Skeletal muscle tissue (tissue), 4 donors: ENCODE measurements around the gene AFF1. TPM values are rescaled to one million over a fixed set of nuclear protein-coding genes. Genes with fewer than 3 reads are reported as not detected.
"Not testable (repeated sequence)": the region's sequence is repeated elsewhere in the genome, so short reads cannot be mapped to it uniquely, and the experiment has no call there.

Source experiments
- H3K27ac ChIP-seq: one replicate; pipeline ENCODE4 v1.7.0; 2013; ENCODE audit warnings: mild to moderate bottlenecking, low read depth, low read length, inconsistent platforms
- H3K27me3 ChIP-seq, 3 donors: one replicate each; pipeline ENCODE4 v1.7.0; 2013; ENCODE audit warnings: low read length in 3 of 3; ENCODE audit not compliant: control insufficient read depth in 3 of 3, insufficient read depth in 3 of 3
- H3K36me3 ChIP-seq, 3 donors: one replicate each; pipeline ENCODE4 v1.7.0; 2013; ENCODE audit warnings: low read length in 3 of 3; ENCODE audit not compliant: control insufficient read depth in 3 of 3, insufficient read depth in 3 of 3
- H3K4me1 ChIP-seq, 3 donors: one replicate each; pipeline ENCODE4 v1.7.0; 2013; ENCODE audit warnings: low read length in 3 of 3, mild to moderate bottlenecking in 3 of 3; ENCODE audit not compliant: control insufficient read depth in 3 of 3, insufficient read depth in 3 of 3
- H3K4me3 ChIP-seq, 3 donors: one replicate each; pipeline ENCODE4 v1.7.0; 2013; ENCODE audit warnings: low read length in 3 of 3
- H3K9ac ChIP-seq, 3 donors: one replicate each; pipeline ENCODE4 v1.7.0; 2013; ENCODE audit warnings: low read length in 3 of 3, mild to moderate bottlenecking in 3 of 3, moderate library complexity in 2 of 3, low read depth in 1 of 3
- H3K9me3 ChIP-seq, 3 donors: one replicate each; pipeline ENCODE4 v1.7.0; 2013; ENCODE audit warnings: low read length in 3 of 3; ENCODE audit not compliant: control insufficient read depth in 3 of 3
- total RNA-seq: library from RNA; depleted of rRNA; stranded (reverse); fragments of >200 nt; gene quantifications from one replicate; pipeline ENCODE4 v1.2.3, GENCODE V29; 2014
- donor health status: Osteomylitis.

Gene AFF1
- total RNA-seq, 1 donor from 2014 or later, result 21.9 TPM

DNA sequence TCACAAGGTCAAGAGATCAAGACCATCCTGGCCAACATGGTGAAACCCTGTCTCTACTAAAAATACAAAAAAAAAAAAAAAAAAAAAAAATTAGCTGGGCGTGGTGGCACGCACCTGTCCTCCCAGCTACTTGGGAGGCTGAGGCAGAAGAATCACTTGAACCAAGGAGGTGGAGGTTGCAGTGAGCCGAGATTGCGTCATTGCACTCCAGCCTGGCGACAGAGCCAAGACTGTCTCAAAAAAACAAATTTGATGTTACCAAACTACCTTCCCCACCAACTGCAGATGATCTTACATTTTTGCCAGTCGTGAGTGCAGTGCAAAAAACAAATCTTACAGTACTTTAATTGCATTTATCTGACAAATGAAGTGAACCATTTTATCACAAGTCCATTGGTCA is 211.1 kb downstream of the AFF1 start:
- H3K27me3 ChIP-seq, H3K4me3 ChIP-seq, H3K4me1 ChIP-seq, H3K9ac ChIP-seq, H3K9me3 ChIP-seq, H3K27ac ChIP-seq: not testable (repeated sequence)
- H3K36me3 ChIP-seq, result peaks cover 0 to 12% (median 11%) of the 10 kb centered on the region in 3 donors

DNA sequence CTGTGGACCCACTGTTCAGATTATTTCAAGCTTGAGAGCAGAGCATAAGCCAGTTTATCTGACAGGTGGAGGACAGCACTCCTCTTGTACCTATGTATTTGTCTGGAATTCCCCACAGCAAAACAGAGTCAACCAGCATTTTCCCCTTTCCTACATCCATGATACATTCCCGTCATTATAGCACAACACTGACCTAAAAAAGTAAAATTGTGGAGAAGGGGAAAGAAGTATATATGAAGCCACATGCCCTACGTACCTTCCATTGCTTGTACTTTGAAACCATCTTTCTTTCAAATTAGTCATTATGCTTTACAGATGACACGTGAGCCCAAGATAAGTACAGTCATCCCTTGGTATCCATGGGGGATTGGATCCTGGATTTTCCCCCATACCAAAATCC is 212.3 kb downstream of the AFF1 start:
- Histone ChIP-seq H3K9me3 (no peaks in the 10 kb centered on the region), H3K9ac (no peak overlapping the region), H3K27ac (no peak overlapping the region), H3K4me3 (no peak overlapping the region), H3K36me3 (peaks cover 0 to 7% (median 6%) of the 10 kb centered on the region in 3 donors), H3K4me1 (no peaks in the 10 kb centered on the region), H3K27me3 (no peaks in the 10 kb centered on the region)

DNA sequence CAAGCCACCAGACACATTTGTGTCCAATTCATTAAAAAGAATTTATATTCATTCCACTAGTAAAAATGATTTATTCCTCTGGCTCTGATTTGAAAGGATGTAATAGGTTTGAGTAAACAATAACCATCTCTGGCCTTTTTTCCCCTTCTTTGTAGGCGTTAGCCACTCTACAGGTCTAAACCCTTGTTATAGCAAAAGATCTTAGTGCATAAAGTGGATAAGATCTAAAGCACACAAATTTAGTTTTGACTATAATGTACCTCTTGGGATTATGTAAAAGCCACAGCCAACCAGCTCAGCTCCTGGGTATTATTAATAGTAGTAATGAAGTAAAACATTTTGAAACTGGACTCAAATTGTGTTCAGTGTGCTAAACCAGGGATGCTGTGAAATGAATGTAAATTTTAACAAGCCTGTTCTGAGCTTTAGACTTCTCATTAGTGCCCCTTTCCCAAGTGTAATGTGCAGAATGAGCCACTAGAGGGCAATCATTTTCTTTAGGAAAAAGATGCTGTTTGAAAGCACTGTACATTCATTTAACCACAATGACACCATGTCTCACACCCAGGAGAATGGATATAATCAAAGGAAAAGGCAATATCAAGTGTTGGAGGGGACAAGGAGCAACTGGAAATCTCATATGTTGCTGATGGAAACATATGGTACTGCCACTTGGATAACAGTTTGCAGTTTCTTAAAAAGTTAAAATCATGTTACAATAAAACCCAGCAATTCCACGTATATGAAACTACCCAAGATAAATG is 215.9 kb downstream of the AFF1 start:
- Histone ChIP-seq H3K27me3 (no peaks in the 10 kb centered on the region), H3K36me3 (no peaks in the 10 kb centered on the region), H3K27ac (no peak overlapping the region), H3K4me1 (no peaks in the 10 kb centered on the region), H3K9ac (no peak overlapping the region), H3K9me3 (no peaks in the 10 kb centered on the region), H3K4me3 (no peak overlapping the region)

- no peaks in the 10 kb centered on the region for H3K9me3 ChIP-seq
- H3K4me3 ChIP-seq, result no peak overlapping the region
- no peaks in the 10 kb centered on the region for H3K36me3 ChIP-seq
- no peaks in the 10 kb centered on the region for H3K27me3 ChIP-seq
- no peaks in the 10 kb centered on the region for H3K4me1 ChIP-seq
- no peak overlapping the region for H3K9ac ChIP-seq
- no peak overlapping the region for H3K27ac ChIP-seq
Observed at GRCh38 chr4:87151730-87152129, 216.9 kb downstream of the AFF1 start.

DNA sequence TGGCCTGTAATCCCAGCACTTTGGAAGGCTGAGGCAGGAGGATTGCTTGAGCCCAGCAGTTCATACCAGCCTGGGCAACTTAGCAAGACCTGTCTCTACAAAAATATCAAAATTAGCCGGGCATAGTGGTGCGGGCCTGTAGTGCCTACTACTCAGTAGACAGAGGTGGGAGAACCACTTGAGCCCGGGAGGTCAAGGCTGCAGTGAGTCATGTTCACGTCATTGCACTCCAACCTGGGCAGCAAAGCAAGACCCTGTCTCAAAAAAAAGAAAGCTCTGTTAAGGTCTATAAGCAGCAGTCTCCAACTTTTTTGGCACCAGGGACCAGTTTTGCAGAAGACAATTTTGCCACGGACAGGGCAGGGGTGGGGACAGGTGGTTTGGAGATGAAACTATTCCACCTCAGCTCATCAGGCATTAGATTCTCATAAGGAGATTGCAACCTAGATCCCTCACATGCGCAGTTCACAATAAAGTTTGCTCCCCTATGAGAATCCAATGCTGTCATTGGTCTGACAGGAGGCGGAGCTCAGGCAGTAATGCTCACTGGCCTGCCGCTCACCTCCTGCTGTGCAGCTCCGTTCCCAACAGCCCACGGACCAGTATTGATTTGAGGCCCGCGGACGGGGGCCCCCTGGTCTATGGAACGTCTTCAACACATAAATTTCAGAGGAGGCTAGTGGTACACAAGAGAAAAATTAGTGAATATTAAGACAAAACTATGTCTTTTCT is 217.7 kb downstream of the AFF1 start:
- H3K9ac ChIP-seq, result no peak overlapping the region
- H3K4me1 ChIP-seq, result no peaks in the 10 kb centered on the region
- no peak overlapping the region for H3K4me3 ChIP-seq
- H3K27ac ChIP-seq, result no peak overlapping the region
- H3K9me3 ChIP-seq, result no peaks in the 10 kb centered on the region
- no peaks in the 10 kb centered on the region for H3K27me3 ChIP-seq
- no peaks in the 10 kb centered on the region for H3K36me3 ChIP-seq

GRCh38 chr4:87153078-87153870 is 218.5 kb downstream of the AFF1 start:
- H3K4me1 ChIP-seq, result no peaks in the 10 kb centered on the region
- no peaks in the 10 kb centered on the region for H3K36me3 ChIP-seq
- no peak overlapping the region for H3K9ac ChIP-seq
- no peak overlapping the region for H3K4me3 ChIP-seq
- no peaks in the 10 kb centered on the region for H3K9me3 ChIP-seq
- H3K27me3 ChIP-seq, result no peaks in the 10 kb centered on the region
- H3K27ac ChIP-seq, result no peak overlapping the region

DNA sequence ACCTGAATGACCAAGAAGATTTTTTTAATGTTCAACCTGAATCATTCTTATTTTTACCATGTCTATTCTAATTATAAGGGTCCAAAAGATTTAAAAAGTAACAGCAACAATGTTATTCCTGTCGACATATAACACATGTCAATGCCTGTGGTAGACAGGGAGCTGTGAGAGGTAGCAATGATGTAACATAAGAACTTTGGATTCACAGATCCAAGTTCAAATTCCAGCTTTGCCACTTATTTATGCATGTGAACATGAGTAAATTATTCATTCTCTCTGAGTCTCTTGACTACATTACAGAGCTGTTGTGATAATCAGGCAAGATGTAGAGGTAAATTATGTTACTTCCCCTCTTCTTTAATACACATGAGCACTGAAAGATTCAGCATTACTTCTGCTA is 231.1 kb downstream of the AFF1 start:
- no peak overlapping the region for H3K27ac ChIP-seq
- H3K4me1 ChIP-seq, result no peaks in the 10 kb centered on the region
- H3K36me3 ChIP-seq, result peaks cover 2 to 21% (median 6%) of the 10 kb centered on the region in 3 donors
- H3K9ac ChIP-seq, result no peak overlapping the region
- no peaks in the 10 kb centered on the region for H3K9me3 ChIP-seq
- H3K27me3 ChIP-seq, result no peaks in the 10 kb centered on the region
- H3K4me3 ChIP-seq, result no peak overlapping the region

DNA sequence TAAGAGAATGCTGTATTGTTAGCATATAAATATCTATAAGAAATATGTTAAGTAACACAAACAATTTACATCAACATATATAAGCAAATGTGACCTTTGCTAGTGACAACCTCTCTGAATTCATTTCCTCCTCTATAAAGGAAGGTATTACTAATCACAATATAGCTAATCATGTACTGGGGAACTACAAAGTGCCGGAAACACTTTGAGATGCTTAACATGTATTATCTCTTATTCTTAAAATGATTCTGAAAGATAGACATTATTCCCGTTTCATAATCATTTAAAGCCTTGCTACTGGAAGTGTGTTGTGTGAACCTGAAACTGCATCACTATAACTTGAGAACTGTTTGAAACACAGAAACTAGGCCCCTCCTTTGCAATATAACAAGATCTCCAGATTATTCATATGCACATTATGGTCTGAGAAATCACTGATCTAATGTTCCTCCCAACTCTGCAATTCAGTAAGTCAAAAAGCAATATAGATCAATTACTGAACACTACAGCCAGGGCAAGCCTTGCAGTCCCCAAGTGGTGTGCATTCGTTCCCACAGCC is 231.6 kb downstream of the AFF1 start:
- Histone ChIP-seq H3K4me1 (no peaks in the 10 kb centered on the region), H3K4me3 (no peak overlapping the region), H3K9me3 (no peaks in the 10 kb centered on the region), H3K36me3 (peaks cover 2 to 21% (median 6%) of the 10 kb centered on the region in 3 donors), H3K27ac (no peak overlapping the region), H3K9ac (no peak overlapping the region), H3K27me3 (no peaks in the 10 kb centered on the region)

DNA sequence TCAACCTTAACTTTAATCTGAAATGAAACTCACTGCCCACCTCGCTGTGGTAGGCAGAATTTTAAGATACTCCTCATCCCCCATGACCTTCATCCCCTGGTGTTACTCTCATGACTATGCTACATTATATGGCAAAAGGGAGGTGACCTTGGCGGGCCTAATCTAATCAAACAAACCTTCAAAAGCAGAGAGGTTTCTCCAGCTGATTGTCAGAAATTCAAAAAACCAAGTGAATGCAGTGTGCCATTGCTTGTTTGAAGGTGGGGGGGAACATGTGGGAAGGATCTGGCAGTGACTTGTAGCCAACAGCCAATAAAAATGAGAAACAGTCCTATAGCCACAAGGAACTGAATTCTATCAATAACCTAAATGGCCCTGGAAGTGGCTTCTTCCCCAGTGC is 237.1 kb downstream of the AFF1 start:
- H3K4me3 ChIP-seq, result no peak overlapping the region
- H3K27ac ChIP-seq, result no peak overlapping the region
- peaks cover 0 to 13% (median 2%) of the 10 kb centered on the region in 3 donors for H3K36me3 ChIP-seq
- no peaks in the 10 kb centered on the region for H3K9me3 ChIP-seq
- no peaks in the 10 kb centered on the region for H3K27me3 ChIP-seq
- no peaks in the 10 kb centered on the region for H3K4me1 ChIP-seq
- no peak overlapping the region for H3K9ac ChIP-seq
